Suprapubic skin (tissue), 4 donors: ENCODE measurements around the gene PRKN. TPM values are rescaled to one million over a fixed set of nuclear protein-coding genes. Genes with fewer than 3 reads are reported as not detected.

Source experiments
- DNase-seq, 2 donors: peaks; one replicate each; pipeline ENCODE4 v3.0.0-alpha.2; 2019; ENCODE audit warnings: low spot score in 2 of 2
- H3K27ac ChIP-seq: fragments of 200-600 bp; sonication (generic); one replicate; pipeline ENCODE4 v1.5.1; 2019
- H3K27me3 ChIP-seq: fragments of 200-600 bp; sonication (generic); one replicate; pipeline ENCODE4 v1.5.1; 2019
- H3K36me3 ChIP-seq: fragments of 200-600 bp; sonication (generic); one replicate; pipeline ENCODE4 v1.5.1; 2019
- H3K4me1 ChIP-seq: fragments of 200-600 bp; sonication (generic); one replicate; pipeline ENCODE4 v1.5.1; 2019
- H3K4me3 ChIP-seq: fragments of 200-600 bp; sonication (generic); one replicate; pipeline ENCODE4 v1.5.1; 2019; ENCODE audit warnings: mild to moderate bottlenecking
- H3K9me3 ChIP-seq: fragments of 200-600 bp; sonication (generic); one replicate; pipeline ENCODE4 v1.5.1; 2019
- EP300 ChIP-seq: sonication (generic); formaldehyde crosslinking; IDR thresholded peaks from one replicate; pipeline ENCODE4 v1.6.1; 2017; ENCODE audit warnings: antibody characterized with exemption
- POLR2A ChIP-seq, 2 donors: fragments of 450-650 bp; IDR thresholded peaks; one replicate each; pipeline ENCODE4 v1.6.1; 2017; ENCODE audit warnings: antibody characterized with exemption in 2 of 2, mild to moderate bottlenecking in 2 of 2, moderate library complexity in 2 of 2
- POLR2AphosphoS5 ChIP-seq, 3 donors: sonication (generic); formaldehyde crosslinking; IDR thresholded peaks; one replicate each; pipeline ENCODE4 v1.6.1; 2017; ENCODE audit warnings: antibody characterized with exemption in 3 of 3
- WGBS: methylation state at CpG from one replicate; pipeline ENCODE4 v1.1.5; 2018; 5-methylcytosine and 5-hydroxymethylcytosine counted together
- total RNA-seq, 4 donors: library from RNA; depleted of rRNA; stranded (reverse); fragments of >200 nt; gene quantifications; one replicate each; pipeline ENCODE4 v1.1.0, GENCODE V29; 2016
- TF ChIP-seq, protein P1 (sequence below), 2 donors: fragments of 200-600 bp in 1 of 2; fragments of 450-650 bp in 1 of 2; sonication (generic) in 1 of 2; IDR thresholded peaks; one replicate each; pipeline ENCODE4 v1.5.1; 2016 to 2019; ENCODE audit warnings: antibody characterized with exemption in 2 of 2, mild to moderate bottlenecking in 1 of 2, moderate library complexity in 1 of 2

The PRKN gene
- total RNA-seq, 4 donors from 2014 or later: 7.2 to 22.8 (median 14.4) TPM

DNA sequence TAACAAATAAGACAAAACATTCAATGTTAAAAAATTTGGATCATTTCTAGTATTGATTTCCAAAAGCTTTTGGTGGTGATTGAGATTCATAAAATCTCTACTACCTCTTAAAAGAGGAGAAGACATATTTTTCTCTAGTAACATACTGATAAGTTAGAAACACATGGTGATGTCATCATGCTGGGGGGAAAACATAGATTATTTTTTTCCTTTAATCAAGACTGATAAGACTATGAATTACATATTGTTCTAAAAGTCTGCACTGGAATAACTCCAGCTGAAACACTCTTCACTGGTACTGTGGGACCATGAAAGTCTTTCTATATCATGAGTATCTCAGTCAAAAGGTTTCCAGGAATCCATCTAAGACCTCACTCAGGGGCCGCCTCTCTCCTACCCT is 515.8 kb downstream of the PRKN start:
- DNase-seq: no peak
- H3K27me3 ChIP-seq: no peaks in the 10 kb centered on the region
- no peak overlapping the region for H3K4me3 ChIP-seq
- no peak overlapping the region for H3K27ac ChIP-seq
- no peaks in the 10 kb centered on the region for H3K9me3 ChIP-seq
- no peaks in the 10 kb centered on the region for H3K36me3 ChIP-seq
- WGBS: 91% methylated on average over 1 of the region's 1 CpG
- H3K4me1 ChIP-seq: no peaks in the 10 kb centered on the region
- TF ChIP-seq EP300: no peak
- TF ChIP-seq, protein P1, sequence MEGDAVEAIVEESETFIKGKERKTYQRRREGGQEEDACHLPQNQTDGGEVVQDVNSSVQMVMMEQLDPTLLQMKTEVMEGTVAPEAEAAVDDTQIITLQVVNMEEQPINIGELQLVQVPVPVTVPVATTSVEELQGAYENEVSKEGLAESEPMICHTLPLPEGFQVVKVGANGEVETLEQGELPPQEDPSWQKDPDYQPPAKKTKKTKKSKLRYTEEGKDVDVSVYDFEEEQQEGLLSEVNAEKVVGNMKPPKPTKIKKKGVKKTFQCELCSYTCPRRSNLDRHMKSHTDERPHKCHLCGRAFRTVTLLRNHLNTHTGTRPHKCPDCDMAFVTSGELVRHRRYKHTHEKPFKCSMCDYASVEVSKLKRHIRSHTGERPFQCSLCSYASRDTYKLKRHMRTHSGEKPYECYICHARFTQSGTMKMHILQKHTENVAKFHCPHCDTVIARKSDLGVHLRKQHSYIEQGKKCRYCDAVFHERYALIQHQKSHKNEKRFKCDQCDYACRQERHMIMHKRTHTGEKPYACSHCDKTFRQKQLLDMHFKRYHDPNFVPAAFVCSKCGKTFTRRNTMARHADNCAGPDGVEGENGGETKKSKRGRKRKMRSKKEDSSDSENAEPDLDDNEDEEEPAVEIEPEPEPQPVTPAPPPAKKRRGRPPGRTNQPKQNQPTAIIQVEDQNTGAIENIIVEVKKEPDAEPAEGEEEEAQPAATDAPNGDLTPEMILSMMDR (IDR thresholded peaks at IDR 0.05): no peak
- no peak for TF ChIP-seq POLR2A (IDR thresholded peaks at IDR 0.05)
- TF ChIP-seq POLR2AphosphoS5 (IDR thresholded peaks at IDR 0.05): no peak

DNA sequence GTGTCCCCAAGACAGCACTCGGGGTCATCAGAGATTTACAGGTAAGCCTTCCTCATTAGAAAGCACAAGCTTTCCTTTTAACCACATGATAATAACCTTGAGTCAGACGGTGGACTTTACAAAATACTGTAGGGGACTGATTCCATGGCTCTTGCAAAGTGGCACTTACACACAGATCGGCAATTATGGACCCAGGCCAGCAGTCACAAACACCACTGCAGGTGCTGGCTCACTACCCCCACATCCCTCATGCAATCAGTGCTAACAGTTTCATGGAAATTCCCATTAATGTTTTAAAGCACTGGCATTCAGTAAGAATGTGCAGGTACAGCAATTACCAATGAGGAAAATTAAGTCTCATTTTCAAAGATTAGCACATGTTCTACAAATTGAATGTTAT is 516.5 kb downstream of the PRKN start:
- WGBS: 70% methylated on average over 3 of the region's 3 CpGs
- TF ChIP-seq POLR2AphosphoS5 (IDR thresholded peaks at IDR 0.05): no peak
- no peak for TF ChIP-seq POLR2A (IDR thresholded peaks at IDR 0.05)
- TF ChIP-seq, protein P1 (IDR thresholded peaks at IDR 0.05): no peak
- TF ChIP-seq EP300: no peak
- no peaks in the 10 kb centered on the region for H3K4me1 ChIP-seq
- no peaks in the 10 kb centered on the region for H3K9me3 ChIP-seq
- H3K27ac ChIP-seq: no peak overlapping the region
- no peak for DNase-seq
- no peaks in the 10 kb centered on the region for H3K36me3 ChIP-seq
- no peak overlapping the region for H3K4me3 ChIP-seq
- H3K27me3 ChIP-seq: no peaks in the 10 kb centered on the region

DNA sequence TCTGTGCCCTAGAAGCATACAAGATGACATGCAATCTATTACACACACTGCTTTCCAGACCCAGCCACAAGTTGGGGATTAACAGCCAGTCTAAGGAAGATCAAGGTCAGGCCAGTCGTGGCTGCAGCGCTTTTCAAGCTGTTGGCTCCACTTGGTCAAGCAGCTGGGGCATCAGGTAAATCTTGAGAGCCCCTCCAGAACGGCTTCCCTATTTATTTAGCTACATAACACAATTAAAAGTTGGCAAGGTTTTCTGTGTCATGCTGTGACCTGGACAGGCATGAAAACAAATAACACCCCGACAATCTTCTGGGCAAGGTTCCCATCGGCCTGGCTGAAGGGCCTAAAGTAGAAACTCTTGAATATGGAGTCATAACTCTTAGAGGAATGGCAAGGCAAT is 524.3 kb downstream of the PRKN start:
- peaks cover 2% of the 10 kb centered on the region for H3K4me1 ChIP-seq
- no peaks in the 10 kb centered on the region for H3K36me3 ChIP-seq
- H3K4me3 ChIP-seq: no peak overlapping the region
- WGBS: 67% methylated on average over 5 of the region's 5 CpGs
- H3K27me3 ChIP-seq: no peaks in the 10 kb centered on the region
- TF ChIP-seq, protein P1 (IDR thresholded peaks at IDR 0.05): no peak
- TF ChIP-seq POLR2AphosphoS5 (IDR thresholded peaks at IDR 0.05) (no peak), POLR2A (IDR thresholded peaks at IDR 0.05) (no peak), EP300 (no peak)
- no peak for DNase-seq
- H3K9me3 ChIP-seq: no peaks in the 10 kb centered on the region
- H3K27ac ChIP-seq: no peak overlapping the region

DNA sequence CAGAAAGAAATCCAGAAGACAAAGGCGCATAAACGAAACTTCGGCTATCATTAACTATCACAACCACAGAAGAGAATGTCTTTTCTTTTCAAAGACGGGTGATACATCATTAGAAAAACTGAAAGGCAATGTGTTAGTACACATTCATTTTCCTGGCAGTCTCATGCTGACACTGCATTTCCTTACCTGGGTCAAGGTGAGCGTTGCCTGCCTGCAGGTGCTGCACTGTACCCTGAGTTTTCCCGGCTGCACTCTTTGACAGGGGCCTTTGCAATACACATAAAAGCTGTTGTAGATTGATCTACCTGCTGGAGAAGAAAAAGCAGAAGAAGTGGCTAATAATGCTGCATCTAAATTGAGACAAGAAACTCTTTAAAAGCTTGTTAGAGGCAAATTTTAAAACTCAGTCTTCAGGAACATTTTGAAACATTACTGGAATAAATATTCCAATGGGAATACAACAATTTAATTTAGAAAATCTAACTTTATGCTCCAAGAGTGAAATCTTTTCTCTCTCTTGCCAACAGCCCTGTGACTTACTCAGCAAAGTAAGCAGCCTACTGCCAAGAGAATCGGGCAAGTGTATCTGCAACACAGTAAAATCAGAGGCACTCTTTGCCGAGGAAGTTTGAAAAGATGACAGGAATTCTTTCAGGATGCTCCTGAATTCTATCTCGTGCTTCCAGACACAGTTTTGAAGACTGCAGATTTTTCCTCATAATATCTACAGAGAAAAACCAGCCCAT is 526.4 kb downstream of the PRKN start:
- H3K4me1 ChIP-seq: peaks cover 2% of the 10 kb centered on the region
- no peaks in the 10 kb centered on the region for H3K36me3 ChIP-seq
- 76% methylated on average over 9 of the region's 9 CpGs for WGBS
- no peak overlapping the region for H3K4me3 ChIP-seq
- H3K27ac ChIP-seq: no peak overlapping the region
- H3K9me3 ChIP-seq: no peaks in the 10 kb centered on the region
- no peaks in the 10 kb centered on the region for H3K27me3 ChIP-seq
- TF ChIP-seq, protein P1 (IDR thresholded peaks at IDR 0.05): no peak
- TF ChIP-seq POLR2A (IDR thresholded peaks at IDR 0.05) (no peak), POLR2AphosphoS5 (IDR thresholded peaks at IDR 0.05) (no peak), EP300 (no peak)
- DNase-seq: no peak

DNA sequence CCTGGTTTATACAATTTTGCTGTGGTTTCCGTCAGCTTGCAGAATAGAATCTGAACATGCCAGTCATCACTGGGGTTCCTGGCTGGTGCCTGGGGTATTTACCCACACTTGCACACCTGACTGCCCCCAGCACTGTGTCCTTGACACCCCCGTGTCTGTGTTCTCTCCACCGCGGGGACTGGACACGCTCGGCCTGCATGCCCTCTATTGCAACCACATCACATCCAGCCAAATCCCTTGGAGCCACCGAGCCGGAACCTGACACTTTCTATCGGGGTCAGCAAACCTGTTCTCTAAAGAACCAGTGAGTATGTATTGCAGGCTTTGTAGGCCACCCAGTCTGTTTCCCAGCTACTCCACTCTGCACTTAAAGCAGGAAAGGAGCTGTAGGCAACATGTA is 527.5 kb downstream of the PRKN start:
- Histone ChIP-seq H3K4me1 (peaks cover 2% of the 10 kb centered on the region), H3K27me3 (no peaks in the 10 kb centered on the region), H3K4me3 (no peak overlapping the region), H3K36me3 (no peaks in the 10 kb centered on the region), H3K27ac (no peak overlapping the region), H3K9me3 (no peaks in the 10 kb centered on the region)
- DNase-seq: no peak
- no peak for TF ChIP-seq EP300
- no peak for TF ChIP-seq POLR2A (IDR thresholded peaks at IDR 0.05)
- no peak for TF ChIP-seq POLR2AphosphoS5 (IDR thresholded peaks at IDR 0.05)
- TF ChIP-seq, protein P1 (IDR thresholded peaks at IDR 0.05): no peak
- WGBS: 95% methylated on average over 9 of the region's 9 CpGs
